GM18520 (cell line): Measurements from ENCODE around the gene PDCD4.
"Not testable (repeated sequence)": the region's sequence is repeated elsewhere in the genome, so short reads cannot be mapped to it uniquely, and the experiment has no call there.

Experiments
- ATAC-seq: cut with Tn5 transposase; IDR thresholded peaks from one replicate; pipeline ENCODE4 v1.9.1; 2021; ENCODE audit not compliant: unreplicated experiment

Gene PDCD4

DNA sequence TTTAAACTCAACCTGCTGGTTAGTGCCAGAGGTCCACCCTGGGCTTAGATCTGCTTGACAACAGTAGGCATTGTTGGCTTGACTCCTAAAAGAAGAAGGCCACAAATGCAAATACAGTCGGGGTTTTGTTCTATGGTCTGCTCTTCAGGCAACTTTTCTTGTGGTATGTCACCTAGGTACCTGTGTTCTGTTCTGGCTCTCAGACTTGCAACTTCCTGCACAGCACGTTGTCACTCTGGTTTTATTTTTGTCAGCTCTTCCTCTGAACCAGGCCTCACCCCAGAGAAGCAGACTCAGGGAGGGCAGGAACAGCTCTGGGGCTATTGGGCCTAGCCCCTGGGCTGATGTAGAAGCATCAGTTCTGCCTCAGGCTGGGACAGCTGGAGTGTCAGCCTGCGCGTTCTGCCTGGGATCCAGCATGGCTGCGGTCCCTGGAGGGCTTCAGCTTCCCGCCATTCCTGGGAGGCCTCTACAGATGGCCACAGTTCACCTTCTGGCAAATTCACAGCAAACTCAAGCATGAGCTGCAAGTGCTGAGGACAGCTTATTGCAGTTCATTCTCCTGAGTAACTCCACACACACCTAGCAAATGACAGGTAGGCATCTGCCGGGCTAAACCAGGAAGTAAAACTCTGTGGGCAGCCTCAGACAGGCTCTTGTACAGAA is 11.0 kb upstream of the PDCD4 start:
- ATAC-seq: peak; percentile 54

DNA sequence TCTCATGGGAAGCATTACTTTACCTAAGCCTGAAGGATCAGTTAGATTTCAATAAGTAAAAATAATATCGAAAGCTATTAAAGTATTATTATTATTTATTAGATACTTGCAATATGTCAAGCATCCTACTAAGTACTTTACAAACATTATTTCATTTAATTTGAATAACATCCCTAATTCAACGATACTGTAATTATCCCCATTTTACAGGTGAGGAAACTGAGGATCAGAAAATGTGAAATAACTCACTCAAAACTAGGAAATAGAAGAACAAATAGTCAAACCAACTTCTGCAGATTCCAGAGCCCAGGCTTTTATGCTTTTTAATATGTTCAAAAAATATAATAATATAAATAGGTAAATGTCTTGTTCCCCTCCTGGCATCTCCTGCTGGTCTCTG is 10.3 kb upstream of the PDCD4 start:
- ATAC-seq: no peak

GRCh38 chr10:110861930-110862649 is 9.6 kb upstream of the PDCD4 start:
- no peak for ATAC-seq

- ATAC-seq: no peak
Observed at GRCh38 chr10:110862961-110863360, 8.8 kb upstream of the PDCD4 start.

- ATAC-seq: no peak
Observed at GRCh38 chr10:110863361-110863760, 8.4 kb upstream of the PDCD4 start.

GRCh38 chr10:110863956-110864355 is 7.8 kb upstream of the PDCD4 start:
- no peak for ATAC-seq

- ATAC-seq: peak; percentile 54
Observed at GRCh38 chr10:110864662-110865140, 7.0 kb upstream of the PDCD4 start.

- no peak for ATAC-seq
Observed at GRCh38 chr10:110865186-110865808, 6.4 kb upstream of the PDCD4 start.

DNA sequence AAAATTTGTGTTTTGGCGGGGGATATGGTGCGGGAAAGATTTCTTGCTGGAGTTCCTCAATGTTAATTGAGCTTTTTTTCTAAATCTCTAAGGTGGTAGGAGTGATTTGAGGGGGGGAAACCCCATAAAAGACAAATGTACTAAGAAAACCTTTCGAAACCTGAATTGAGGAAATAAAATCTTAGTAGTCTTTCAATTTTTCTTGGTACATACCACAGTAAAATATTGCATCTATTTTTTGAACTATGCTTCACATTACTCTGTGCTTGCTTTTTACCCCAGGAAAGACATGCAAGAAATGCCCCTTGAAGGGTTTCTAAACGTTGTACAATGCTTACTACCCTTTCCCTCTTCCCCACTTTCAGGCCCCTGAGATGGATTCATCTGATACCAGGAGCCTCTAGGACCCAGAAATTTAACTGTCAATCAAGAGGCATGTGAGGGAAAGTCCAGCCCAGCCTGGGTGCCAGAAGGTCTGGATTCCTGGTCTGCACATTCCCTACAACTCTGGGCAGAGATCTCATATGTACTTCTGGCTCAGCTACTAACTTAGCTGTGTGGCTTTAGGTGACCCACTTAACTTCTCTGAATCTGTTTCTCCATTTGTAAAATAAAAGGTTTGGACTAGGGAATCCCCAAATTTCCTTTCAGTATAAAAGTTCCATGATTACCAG is 5.8 kb upstream of the PDCD4 start:
- ATAC-seq: peak; percentile 19

DNA sequence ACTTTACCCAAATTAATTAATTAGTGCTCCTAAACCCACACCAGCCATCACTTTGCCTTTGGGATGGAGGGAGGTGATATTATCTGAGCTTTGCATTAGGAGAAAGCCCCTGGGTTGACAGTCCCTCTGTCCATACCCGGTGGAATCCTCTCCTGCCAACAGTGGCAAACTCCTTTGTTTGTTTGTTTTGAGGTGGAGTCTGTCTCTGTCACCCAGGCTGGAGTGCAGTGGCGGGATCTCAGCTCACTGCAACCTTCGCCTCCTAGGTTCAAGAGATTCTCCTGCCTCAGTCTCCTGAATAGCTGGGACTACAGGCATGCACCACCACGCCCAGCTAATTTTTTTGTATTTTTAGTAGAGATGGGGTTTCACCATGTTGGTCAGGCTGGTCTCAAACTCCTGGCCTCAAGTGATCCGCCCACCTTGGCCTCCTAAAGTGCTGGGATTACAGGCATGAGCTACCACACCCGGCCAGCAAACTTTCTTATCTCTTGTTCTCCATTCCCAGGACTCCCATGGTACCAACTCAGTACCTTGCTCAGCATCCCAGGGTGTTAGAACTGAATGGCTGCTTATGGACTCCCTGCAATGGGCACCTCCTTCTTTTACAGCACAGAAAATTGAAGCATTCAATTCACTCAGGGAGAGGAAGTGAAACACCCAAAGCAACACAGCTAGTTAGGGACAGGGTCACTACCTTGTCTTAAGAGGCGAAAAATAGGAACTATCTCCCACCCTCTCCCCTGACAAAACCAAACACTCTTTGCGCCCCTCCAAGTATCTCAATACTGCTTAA is 4.5 kb upstream of the PDCD4 start:
- not testable (repeated sequence) for ATAC-seq

DNA sequence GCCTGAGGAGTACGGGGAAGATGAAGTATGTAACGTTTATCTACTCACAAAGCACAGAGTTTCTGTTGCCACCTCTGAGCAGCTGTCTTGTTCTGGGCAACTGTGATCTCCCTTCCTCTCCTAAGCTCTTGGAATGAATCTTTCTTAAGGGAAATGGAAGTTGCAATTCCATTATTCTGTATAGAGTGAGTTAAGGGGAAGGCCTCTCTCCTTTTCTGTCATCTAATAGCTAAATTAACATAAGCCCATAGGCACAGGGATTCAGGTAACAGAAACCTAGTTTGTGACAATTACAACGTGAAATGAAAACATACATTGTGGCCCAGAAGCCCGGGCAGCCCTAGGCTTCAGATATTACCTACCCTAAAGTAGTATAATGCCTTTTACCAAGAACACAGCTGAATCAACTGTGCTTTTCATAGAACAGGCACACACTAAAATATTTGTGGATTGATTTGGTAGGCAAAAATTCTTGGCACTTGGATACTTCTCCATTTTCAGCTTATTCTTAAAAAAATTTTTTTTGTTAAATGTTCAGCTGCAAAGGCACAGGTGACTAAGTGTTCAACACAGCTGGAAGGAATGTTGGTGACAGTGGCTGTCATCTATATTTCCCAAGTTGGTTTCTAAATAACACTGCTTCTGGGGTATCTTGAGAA is 3.8 kb upstream of the PDCD4 start:
- ATAC-seq: no peak

GRCh38 chr10:110868981-110869380 is 2.7 kb upstream of the PDCD4 start:
- ATAC-seq: no peak

GRCh38 chr10:110870823-110871297 is 868 bp upstream of the PDCD4 start:
- ATAC-seq: no peak

- peak; percentile 20 for ATAC-seq
Observed at GRCh38 chr10:110872145-110872983, 636 bp downstream of the PDCD4 start.

GRCh38 chr10:110872984-110873923 is 1.5 kb downstream of the PDCD4 start:
- no peak for ATAC-seq

- ATAC-seq: no peak
Observed at GRCh38 chr10:110873951-110874350, 2.2 kb downstream of the PDCD4 start.

GRCh38 chr10:110876000-110876399 is 4.3 kb downstream of the PDCD4 start:
- ATAC-seq: no peak

DNA sequence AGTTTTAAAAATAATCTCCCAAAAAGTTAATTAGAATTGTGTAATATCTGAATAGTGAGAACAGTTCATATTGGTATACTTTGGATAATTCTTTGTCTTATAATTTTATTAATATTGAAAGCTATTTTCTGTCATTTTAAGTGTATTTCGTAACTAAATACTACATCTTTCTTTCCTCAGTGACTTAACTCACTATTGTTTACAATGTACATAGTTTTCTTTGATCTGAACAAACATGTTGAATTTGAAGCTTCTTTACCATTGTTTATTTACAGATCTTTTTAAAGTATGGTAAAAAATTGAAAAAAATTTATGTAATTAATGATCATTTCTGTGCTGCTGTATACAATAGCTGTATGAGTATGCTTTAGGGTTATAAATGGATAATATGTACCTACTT is 5.1 kb downstream of the PDCD4 start:
- no peak for ATAC-seq
